ENCODE results near the gene LDLRAP1. TPM values are rescaled to one million over a fixed set of nuclear protein-coding genes. Genes with fewer than 3 reads are reported as not detected.
A peak's percentile ranks its signal among the peaks of the same experiment; 100 is the strongest.

LDLRAP1 gene
- total RNA-seq, 6 donors from 2014 or later, result 16.7 to 36.1 (median 30.5) TPM

GRCh38 chr1:25543005-25543424 lies 391 bp upstream of the LDLRAP1 start:
- no peaks in the 10 kb centered on the region for H3K9me3 ChIP-seq
- DNase-seq, result no peak
- peak overlapping the region; percentile 76 to 95 (median 82) for H3K27ac ChIP-seq
- TF ChIP-seq POLR2AphosphoS5 (IDR thresholded peaks at IDR 0.05) (no peak), EP300 (IDR thresholded peaks at IDR 0.05) (no peak), POLR2A (IDR thresholded peaks at IDR 0.05) (no peak), CTCF (IDR thresholded peaks at IDR 0.05) (no peak)
- no peaks in the 10 kb centered on the region for H3K36me3 ChIP-seq
- peak overlapping the region in 3 of 4 donors; percentile 95 to 98 (median 97) for H3K4me3 ChIP-seq
- H3K27me3 ChIP-seq, result no peaks in the 10 kb centered on the region
- ATAC-seq (ENCODE audit: low FRiP score in 2 of 2), result no peak
- 35 to 71% methylated on average over 1 to 7 of the region's 7 CpGs for WGBS, 2 donors
- H3K4me1 ChIP-seq, result peaks cover 22 to 41% (median 26%) of the 10 kb centered on the region in 4 donors

GRCh38 chr1:25544243-25544764 lies 898 bp downstream of the LDLRAP1 start:
- Histone ChIP-seq H3K36me3 (no peaks in the 10 kb centered on the region), H3K4me3 (peak overlapping the region; percentile 91 to 98 (median 96)), H3K9me3 (no peaks in the 10 kb centered on the region), H3K27me3 (no peaks in the 10 kb centered on the region), H3K4me1 (peaks cover 33 to 54% (median 36%) of the 10 kb centered on the region in 4 donors), H3K27ac (peak overlapping the region; percentile 76 to 95 (median 82))
- no peak for TF ChIP-seq POLR2AphosphoS5 (IDR thresholded peaks at IDR 0.05)
- no peak for TF ChIP-seq EP300 (IDR thresholded peaks at IDR 0.05)
- TF ChIP-seq POLR2A (IDR thresholded peaks at IDR 0.05), result no peak
- no peak for TF ChIP-seq CTCF (IDR thresholded peaks at IDR 0.05)
- DNase-seq (no peak), ATAC-seq (ENCODE audit: low FRiP score in 2 of 2) (peak in 1 of 2 donors; percentile 16)
- WGBS, 2 donors, result 9 to 10% methylated on average over 4 to 16 of the region's 25 CpGs

GRCh38 chr1:25544819-25545218 lies 1.4 kb downstream of the LDLRAP1 start:
- H3K36me3 ChIP-seq, result no peaks in the 10 kb centered on the region
- 28 to 40% methylated on average over 6 of the region's 6 CpGs for WGBS, 2 donors
- peak overlapping the region; percentile 76 to 95 (median 82) for H3K27ac ChIP-seq
- H3K4me1 ChIP-seq, result peaks cover 38 to 59% (median 42%) of the 10 kb centered on the region in 4 donors
- ATAC-seq (ENCODE audit: low FRiP score in 2 of 2) (peak in 1 of 2 donors; percentile 2), DNase-seq (peak in 1 of 2 donors; percentile 69)
- H3K27me3 ChIP-seq, result no peaks in the 10 kb centered on the region
- H3K4me3 ChIP-seq, result peak overlapping the region; percentile 91 to 98 (median 96)
- no peaks in the 10 kb centered on the region for H3K9me3 ChIP-seq
- TF ChIP-seq POLR2AphosphoS5 (IDR thresholded peaks at IDR 0.05), result peak in 1 of 2 donors; percentile 56
- TF ChIP-seq POLR2A (IDR thresholded peaks at IDR 0.05), result peak in 1 of 4 donors; percentile 23
- TF ChIP-seq CTCF (IDR thresholded peaks at IDR 0.05), result no peak

GRCh38 chr1:25545767-25546166 lies 2.4 kb downstream of the LDLRAP1 start:
- peak overlapping the region in 2 of 4 donors; percentile 4 to 21 for H3K27ac ChIP-seq
- no peaks in the 10 kb centered on the region for H3K27me3 ChIP-seq
- peaks cover 47 to 68% (median 51%) of the 10 kb centered on the region in 4 donors for H3K4me1 ChIP-seq
- no peak overlapping the region for H3K4me3 ChIP-seq
- no peaks in the 10 kb centered on the region for H3K36me3 ChIP-seq
- TF ChIP-seq POLR2AphosphoS5 (IDR thresholded peaks at IDR 0.05) (no peak), EP300 (IDR thresholded peaks at IDR 0.05) (no peak), CTCF (IDR thresholded peaks at IDR 0.05) (no peak), POLR2A (IDR thresholded peaks at IDR 0.05) (no peak)
- 73 to 80% methylated on average over 3 of the region's 3 CpGs for WGBS, 2 donors
- no peaks in the 10 kb centered on the region for H3K9me3 ChIP-seq
- DNase-seq (no peak), ATAC-seq (ENCODE audit: low FRiP score in 2 of 2) (no peak)

GRCh38 chr1:25546193-25546592 lies 2.8 kb downstream of the LDLRAP1 start:
- TF ChIP-seq EP300 (IDR thresholded peaks at IDR 0.05) (no peak), POLR2A (IDR thresholded peaks at IDR 0.05) (no peak), POLR2AphosphoS5 (IDR thresholded peaks at IDR 0.05) (no peak), CTCF (IDR thresholded peaks at IDR 0.05) (no peak)
- no peak for ATAC-seq (ENCODE audit: low FRiP score in 2 of 2)
- DNase-seq, result no peak
- Histone ChIP-seq H3K4me3 (no peak overlapping the region), H3K36me3 (no peaks in the 10 kb centered on the region), H3K9me3 (no peaks in the 10 kb centered on the region), H3K27me3 (no peaks in the 10 kb centered on the region), H3K4me1 (peaks cover 52 to 73% (median 55%) of the 10 kb centered on the region in 4 donors), H3K27ac (peak overlapping the region in 1 of 4 donors; percentile 21)
- 93% methylated on average over 1 of the region's 1 CpG; no CpG with 5 or more reads in 1 of the 2 donors for WGBS, 2 donors

Data from upper lobe of left lung (tissue), 6 donors.